Measurements from ENCODE around the gene OLFML2A. TPM values are rescaled to one million over a fixed set of nuclear protein-coding genes. Genes with fewer than 3 reads are reported as not detected.
A peak's percentile ranks its signal among the peaks of the same experiment; 100 is the strongest.

OLFML2A gene
- total and polyA plus RNA-seq, 12 donors, result 1.7 to 21.4 (median 7.3) TPM

DNA sequence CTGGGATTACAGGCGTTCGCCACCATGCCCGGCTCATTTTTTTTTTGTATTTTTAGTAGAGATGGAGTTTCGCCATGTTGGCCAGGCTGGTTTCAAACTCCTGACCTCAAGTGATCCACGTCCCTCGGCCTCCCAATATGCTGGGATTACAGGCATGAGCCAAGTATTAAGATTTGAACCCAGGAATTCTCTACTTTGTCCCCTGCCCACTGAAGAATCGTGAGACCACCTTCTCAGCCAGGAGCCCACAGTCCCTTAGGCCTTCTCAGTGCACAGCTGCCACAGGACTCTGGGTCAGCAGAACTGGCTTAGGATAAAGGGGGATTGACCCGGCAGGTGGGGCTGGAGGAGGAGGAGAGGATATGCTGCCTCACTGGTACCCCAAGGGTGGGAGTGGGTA lies 13.4 kb downstream of the OLFML2A start:
- no peak for TF ChIP-seq POLR2A (IDR thresholded peaks at IDR 0.05)
- TF ChIP-seq, protein P1, sequence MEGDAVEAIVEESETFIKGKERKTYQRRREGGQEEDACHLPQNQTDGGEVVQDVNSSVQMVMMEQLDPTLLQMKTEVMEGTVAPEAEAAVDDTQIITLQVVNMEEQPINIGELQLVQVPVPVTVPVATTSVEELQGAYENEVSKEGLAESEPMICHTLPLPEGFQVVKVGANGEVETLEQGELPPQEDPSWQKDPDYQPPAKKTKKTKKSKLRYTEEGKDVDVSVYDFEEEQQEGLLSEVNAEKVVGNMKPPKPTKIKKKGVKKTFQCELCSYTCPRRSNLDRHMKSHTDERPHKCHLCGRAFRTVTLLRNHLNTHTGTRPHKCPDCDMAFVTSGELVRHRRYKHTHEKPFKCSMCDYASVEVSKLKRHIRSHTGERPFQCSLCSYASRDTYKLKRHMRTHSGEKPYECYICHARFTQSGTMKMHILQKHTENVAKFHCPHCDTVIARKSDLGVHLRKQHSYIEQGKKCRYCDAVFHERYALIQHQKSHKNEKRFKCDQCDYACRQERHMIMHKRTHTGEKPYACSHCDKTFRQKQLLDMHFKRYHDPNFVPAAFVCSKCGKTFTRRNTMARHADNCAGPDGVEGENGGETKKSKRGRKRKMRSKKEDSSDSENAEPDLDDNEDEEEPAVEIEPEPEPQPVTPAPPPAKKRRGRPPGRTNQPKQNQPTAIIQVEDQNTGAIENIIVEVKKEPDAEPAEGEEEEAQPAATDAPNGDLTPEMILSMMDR (IDR thresholded peaks at IDR 0.05), result no peak
- intact Hi-C loops (cut with DNase I), result no loop called here
- H3K27me3 ChIP-seq, result no peaks in the 10 kb centered on the region
- 91 to 97% (median 92%) methylated on average over 8 of the region's 8 CpGs for WGBS, 4 donors
- H3K4me1 ChIP-seq (replicated peaks in 1 of 2), result peaks cover 0 to 9% of the 10 kb centered on the region in 2 donors
- H3K4me3 ChIP-seq, result no peak overlapping the region
- H3K27ac ChIP-seq, result no peak overlapping the region
- no peaks in the 10 kb centered on the region for H3K9me3 ChIP-seq (replicated peaks in 1 of 3)
- DNase-seq, result no peak
- no peaks in the 10 kb centered on the region for H3K36me3 ChIP-seq (replicated peaks in 1 of 2)

DNA sequence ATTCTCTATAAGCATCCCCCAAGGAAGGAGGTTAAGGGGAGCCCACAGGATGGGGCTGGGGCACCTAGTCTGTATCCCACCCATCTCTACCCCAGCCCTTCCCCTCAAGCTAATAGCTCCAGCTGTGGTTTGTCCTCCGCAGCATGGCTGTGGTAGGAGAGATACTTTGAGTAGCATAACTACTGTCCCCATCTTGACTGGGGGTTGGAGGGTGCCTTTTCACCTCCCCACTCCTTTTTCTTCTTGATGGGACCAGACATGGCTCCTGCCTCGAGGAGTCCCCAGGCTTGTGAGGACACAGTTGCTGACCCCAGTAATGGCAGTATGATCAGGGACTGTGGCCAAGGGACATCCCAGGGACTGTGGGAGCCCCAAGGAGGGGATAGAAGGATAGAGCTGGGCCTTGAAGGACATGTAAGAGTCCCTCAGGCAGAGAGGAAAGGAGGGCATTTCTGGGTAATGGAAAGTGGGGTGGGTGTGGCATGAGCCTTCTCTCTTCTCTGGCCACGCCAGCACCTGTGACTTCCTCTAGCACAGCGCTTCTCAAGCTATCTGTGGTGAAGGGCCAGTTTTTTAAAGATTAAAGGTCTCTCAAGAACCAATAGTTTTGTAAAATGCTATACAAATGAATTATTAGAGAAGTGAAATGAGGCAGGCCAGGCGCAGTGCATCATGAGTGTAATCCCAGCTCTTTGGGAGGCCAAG lies 14.0 kb downstream of the OLFML2A start:
- TF ChIP-seq POLR2A (IDR thresholded peaks at IDR 0.05), result no peak
- TF ChIP-seq, protein P1 (IDR thresholded peaks at IDR 0.05), result no peak
- DNase-seq, result no peak
- intact Hi-C loops (cut with DNase I), result no loop called here
- H3K4me1 ChIP-seq (replicated peaks in 1 of 2), result peaks cover 0 to 9% of the 10 kb centered on the region in 2 donors
- H3K4me3 ChIP-seq, result no peak overlapping the region
- H3K27me3 ChIP-seq, result no peaks in the 10 kb centered on the region
- no peaks in the 10 kb centered on the region for H3K36me3 ChIP-seq (replicated peaks in 1 of 2)
- WGBS, 4 donors, result 84 to 93% (median 89%) methylated on average over 5 of the region's 5 CpGs
- H3K9me3 ChIP-seq (replicated peaks in 1 of 3), result no peaks in the 10 kb centered on the region
- no peak overlapping the region for H3K27ac ChIP-seq

DNA sequence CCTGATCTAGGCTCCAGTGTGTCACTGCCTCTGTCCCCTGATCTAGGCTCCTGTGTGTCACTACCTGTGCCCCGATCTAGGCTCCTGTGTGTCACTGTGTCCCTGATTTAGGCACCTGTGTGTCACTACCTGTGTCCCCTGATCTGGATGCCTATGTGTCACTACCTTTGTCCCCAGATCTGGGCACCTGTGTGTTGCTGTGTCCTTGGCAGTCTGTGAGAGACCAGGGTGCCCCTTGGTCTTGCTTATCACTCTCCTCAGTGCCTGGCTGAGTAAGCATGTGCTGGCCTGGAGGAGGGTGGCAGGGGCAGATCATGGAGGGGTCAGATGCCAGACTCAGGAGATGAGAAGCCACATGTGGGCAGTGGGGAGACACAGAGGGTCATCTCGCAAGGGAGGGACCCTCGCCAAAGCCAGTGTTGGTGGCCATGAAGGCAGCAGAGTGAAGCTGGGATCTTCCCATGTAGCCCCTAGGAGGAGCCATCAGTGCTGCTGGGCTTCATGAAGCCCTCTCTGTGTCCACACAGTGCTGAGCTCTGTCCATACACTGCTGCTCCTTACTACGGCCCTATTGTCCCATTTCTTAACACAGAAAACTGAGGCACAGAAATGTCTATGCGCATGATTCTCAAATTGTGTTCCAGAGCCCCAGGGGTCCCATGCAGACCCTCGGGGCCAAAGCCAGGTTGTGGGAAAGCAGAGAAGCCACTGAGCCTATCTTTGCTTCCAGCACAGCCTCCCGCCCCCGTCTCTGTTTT lies 15.5 kb downstream of the OLFML2A start:
- DNase-seq, result no peak
- Histone ChIP-seq H3K27me3 (no peaks in the 10 kb centered on the region), H3K4me3 (no peak overlapping the region), H3K9me3 (replicated peaks in 1 of 3) (no peaks in the 10 kb centered on the region), H3K36me3 (replicated peaks in 1 of 2) (no peaks in the 10 kb centered on the region), H3K27ac (peak overlapping the region in 2 of 5 donors; percentile 34 to 78), H3K4me1 (replicated peaks in 1 of 2) (peaks cover 0 to 9% of the 10 kb centered on the region in 2 donors)
- no peak for TF ChIP-seq POLR2A (IDR thresholded peaks at IDR 0.05)
- intact Hi-C loops (cut with DNase I), result no loop called here
- 73 to 84% (median 81%) methylated on average over 6 to 8 of the region's 8 CpGs for WGBS, 4 donors

DNA sequence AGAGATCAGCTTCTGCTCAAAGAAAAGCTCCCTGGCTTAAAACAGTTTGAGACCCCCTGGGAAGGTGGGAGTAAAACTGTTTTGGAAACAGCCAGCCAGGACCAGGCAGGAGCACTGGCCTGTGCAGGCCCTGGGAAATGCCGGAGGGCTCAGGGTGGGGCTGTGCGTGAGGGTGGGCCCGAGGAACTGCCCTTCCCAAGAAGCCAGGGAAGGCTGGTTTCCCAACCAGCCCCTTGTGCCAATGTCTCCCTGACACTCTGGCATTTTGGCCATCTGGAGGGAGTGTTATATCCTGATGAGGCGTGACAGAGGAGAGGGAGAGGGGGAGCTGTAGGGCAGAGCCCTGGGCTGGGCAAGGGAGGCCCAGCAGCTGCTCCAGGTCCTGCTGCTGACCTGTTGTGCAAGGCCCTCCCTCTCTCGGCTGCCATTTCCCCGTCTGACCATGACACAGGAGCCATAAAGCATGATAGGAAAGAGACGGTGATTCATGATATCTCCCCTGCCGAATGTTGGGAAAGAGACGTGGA lies 16.1 kb downstream of the OLFML2A start:
- WGBS, 4 donors, result 37 to 59% (median 48%) methylated on average over 5 to 9 of the region's 9 CpGs
- Histone ChIP-seq H3K4me1 (replicated peaks in 1 of 2) (peaks cover 0 to 9% of the 10 kb centered on the region in 2 donors), H3K36me3 (replicated peaks in 1 of 2) (no peaks in the 10 kb centered on the region), H3K27me3 (no peaks in the 10 kb centered on the region), H3K4me3 (no peak overlapping the region), H3K27ac (peak overlapping the region in 3 of 5 donors; percentile 22 to 78 (median 34)), H3K9me3 (replicated peaks in 1 of 3) (no peaks in the 10 kb centered on the region)
- no peak for TF ChIP-seq POLR2A (IDR thresholded peaks at IDR 0.05)
- TF ChIP-seq, protein P1 (IDR thresholded peaks at IDR 0.05), result no peak
- intact Hi-C loops (cut with DNase I), result no loop called here
- peak in 6 of 7 donors; percentile 58 to 84 (median 74) for DNase-seq
